ENCODE measurements around the gene RAB11FIP3. TPM values are rescaled to one million over a fixed set of nuclear protein-coding genes. Genes with fewer than 3 reads are reported as not detected.

Gene RAB11FIP3
- total RNA-seq, 1 donor from 2014 or later, result 72.5 TPM

- DNase-seq (ENCODE audit: low read depth), result peak; percentile 21
These were observed 108.1 kb downstream of the RAB11FIP3 start for GRCh38 chr16:533391-534123.

- no peak for DNase-seq (ENCODE audit: low read depth)
These were observed 108.7 kb downstream of the RAB11FIP3 start for GRCh38 chr16:534135-534534.

GRCh38 chr16:534856-535445 is 109.5 kb downstream of the RAB11FIP3 start:
- DNase-seq (ENCODE audit: low read depth), result no peak

DNA sequence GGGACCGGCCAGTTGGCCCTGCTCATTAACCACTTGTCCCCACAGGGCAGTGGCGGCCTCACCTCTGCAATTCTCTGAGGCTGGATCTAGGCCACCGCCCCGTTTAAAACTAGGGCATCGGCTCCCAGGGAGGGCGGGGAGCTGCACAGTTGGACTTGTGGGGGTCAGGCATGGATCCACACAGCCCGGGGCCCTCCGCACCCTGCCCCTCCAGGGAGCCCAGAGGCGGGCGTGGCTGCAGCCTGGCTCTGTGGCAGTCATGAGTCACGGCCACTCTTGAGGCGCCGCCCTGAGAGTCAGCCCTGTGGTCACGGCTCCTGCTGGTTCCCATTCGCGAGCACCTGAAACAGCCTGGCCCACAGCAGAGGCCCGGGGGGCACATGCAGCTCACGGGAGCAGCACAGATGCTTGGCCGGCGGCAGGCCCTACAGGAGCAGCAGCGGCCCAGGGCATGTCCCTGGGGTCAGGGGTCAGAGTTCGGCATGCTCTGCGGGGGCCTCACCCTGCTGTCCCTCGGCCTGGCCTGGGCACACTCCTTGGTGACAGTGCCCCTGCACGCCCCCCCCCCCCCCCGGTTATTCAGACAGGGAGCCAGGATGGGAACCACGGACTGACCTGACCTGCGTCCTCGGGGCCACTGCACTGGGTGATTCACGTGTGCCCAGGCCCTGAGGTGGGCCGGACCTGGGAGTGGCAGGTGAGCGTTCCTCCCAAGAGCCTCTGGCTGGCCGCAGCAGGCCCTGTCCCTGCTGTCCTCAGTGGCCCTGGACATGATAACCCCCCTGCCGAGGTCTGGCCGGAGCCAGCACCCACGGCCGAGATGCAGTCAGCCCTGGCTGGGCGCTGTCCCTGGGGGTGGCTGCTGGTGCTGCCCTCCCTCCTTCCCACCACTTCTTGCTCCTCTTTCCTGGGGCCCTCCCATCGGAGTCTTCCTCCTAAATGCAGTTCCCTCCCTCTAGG is 110.3 kb downstream of the RAB11FIP3 start:
- DNase-seq (ENCODE audit: low read depth), result peak; percentile 43

GRCh38 chr16:536746-537145 is 111.3 kb downstream of the RAB11FIP3 start:
- DNase-seq (ENCODE audit: low read depth), result no peak

DNA sequence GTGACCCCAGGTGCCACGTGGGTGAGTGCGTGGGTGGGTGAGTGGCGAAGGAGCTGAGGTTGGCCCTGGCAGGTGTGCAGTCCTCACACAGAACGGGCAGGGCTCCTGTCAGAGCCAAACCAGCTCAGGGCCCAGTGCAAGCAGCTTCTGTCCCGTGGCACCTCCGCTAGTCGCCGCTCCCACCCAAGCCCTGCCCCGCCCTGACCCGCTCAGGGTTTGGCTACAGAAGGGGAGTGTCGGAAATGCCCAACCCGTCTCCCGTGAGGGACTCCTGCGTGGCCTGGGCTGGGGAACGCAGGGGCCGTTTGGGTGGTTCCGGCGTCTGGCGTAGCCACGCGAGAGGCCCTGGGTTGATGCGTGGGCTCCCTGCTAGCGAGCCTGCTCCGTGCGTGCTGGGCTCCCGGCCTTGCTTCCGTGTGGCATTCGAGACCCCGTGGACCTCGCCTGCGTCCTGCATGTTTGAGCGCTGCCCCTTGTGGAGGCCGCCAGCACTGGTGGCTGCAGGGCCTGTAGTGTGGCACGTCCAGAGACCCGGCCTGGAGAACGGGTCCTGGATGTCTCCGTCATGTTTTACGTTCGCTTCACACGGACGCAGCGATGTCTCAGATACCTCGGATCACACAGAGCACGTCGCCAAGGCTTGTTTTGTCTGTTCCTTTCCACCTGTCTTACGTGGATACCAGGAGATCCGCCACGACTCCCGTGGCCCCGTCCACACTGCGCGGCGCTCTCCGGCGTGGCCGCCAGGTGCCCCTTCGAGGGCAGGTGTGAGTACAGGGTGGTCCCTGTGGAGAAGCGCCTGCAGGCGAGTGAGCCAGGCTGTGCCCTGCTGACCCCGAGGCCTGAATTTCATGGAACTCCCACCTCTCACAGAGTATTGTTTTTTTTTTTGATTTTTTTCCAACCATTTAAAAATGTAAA is 112.2 kb downstream of the RAB11FIP3 start:
- DNase-seq (ENCODE audit: low read depth), result no peak

GRCh38 chr16:539901-540530 is 114.6 kb downstream of the RAB11FIP3 start:
- no peak for DNase-seq (ENCODE audit: low read depth)

GRCh38 chr16:540645-541340 is 115.3 kb downstream of the RAB11FIP3 start:
- DNase-seq (ENCODE audit: low read depth), result no peak

- DNase-seq (ENCODE audit: low read depth), result no peak
These were observed 118.1 kb downstream of the RAB11FIP3 start for GRCh38 chr16:543301-544164.

- DNase-seq (ENCODE audit: low read depth), result no peak
These were observed 119.1 kb downstream of the RAB11FIP3 start for GRCh38 chr16:544517-544916.

DNA sequence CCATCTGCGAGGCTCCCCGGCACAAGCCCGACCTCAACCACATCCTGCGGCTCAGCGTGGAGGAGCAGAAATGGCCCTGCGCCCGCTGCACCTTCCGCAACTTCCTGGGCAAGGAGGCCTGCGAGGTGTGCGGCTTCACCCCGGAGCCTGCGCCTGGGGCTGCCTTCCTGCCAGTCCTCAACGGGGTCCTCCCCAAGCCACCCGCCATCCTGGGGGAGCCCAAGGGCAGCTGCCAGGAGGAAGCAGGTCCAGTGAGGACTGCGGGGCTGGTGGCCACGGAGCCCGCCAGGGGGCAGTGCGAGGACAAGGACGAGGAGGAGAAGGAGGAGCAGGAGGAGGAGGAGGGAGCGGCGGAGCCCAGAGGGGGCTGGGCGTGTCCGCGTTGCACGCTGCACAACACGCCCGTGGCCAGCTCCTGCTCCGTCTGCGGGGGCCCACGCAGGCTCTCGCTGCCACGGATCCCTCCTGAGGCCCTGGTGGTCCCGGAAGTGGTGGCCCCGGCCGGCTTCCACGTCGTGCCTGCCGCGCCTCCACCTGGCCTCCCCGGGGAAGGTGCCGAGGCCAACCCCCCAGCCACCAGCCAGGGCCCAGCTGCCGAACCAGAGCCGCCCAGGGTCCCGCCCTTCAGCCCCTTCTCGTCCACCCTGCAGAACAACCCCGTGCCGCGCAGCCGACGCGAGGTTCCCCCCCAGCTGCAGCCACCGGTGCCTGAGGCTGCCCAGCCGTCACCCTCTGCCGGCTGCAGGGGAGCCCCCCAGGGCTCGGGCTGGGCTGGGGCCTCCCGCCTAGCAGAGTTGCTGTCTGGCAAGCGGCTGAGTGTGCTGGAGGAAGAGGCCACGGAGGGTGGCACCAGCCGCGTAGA is 121.7 kb downstream of the RAB11FIP3 start:
- no peak for DNase-seq (ENCODE audit: low read depth)

DNA sequence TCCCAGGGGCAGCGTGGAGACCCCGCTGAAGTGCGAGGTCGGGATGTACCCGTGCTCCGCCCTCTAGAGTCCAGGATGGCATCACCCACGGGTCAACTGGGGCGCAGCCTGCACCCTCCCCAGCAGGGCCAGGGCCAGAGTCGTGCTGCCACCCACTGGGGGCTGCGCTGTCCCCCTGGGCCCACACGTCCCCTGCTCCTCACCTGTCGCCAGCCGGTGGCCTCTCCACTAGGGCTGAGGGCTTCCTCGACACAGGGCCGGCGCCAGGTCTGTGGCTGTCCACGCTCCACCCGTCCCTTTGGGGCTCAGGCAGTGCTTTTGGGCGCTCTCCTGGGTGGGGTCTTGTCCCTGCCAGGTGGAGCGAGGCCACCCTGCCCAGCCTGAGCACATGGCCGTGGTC is 123.1 kb downstream of the RAB11FIP3 start:
- DNase-seq (ENCODE audit: low read depth), result no peak

GRCh38 chr16:549544-550263 is 124.3 kb downstream of the RAB11FIP3 start:
- no peak for DNase-seq (ENCODE audit: low read depth)

GRCh38 chr16:551210-551609 is 125.8 kb downstream of the RAB11FIP3 start:
- no peak for DNase-seq (ENCODE audit: low read depth)

- no peak for DNase-seq (ENCODE audit: low read depth)
These were observed 126.7 kb downstream of the RAB11FIP3 start for GRCh38 chr16:552171-552570.

- DNase-seq (ENCODE audit: low read depth), result no peak
These were observed 128.3 kb downstream of the RAB11FIP3 start for GRCh38 chr16:553601-554296.

DNA sequence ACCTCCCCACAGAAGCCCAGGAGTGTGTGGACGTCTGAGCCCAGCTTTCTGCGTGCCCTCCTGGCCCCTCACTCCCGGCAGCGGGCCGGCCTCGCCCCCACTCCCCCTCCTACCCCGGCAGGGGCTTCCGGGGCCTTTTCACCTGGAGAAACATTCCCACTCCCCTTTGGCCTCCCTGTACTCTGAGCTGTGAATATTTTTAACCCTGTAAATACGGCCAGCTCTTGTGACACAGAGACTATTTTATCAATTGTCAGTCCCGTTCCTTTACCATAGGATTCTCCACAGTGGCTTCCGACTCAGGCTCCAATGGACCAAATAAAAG is 128.8 kb downstream of the RAB11FIP3 start:
- DNase-seq (ENCODE audit: low read depth), result no peak
